GM12878 (cell line): ENCODE data around the gene KTN1. TPM values are rescaled to one million over a fixed set of nuclear protein-coding genes. Genes with fewer than 3 reads are reported as not detected.
A peak's percentile ranks its signal among the peaks of the same experiment; 100 is the strongest.

Experiments used
- ATAC-seq: fragments of 200-7000 bp; cut with Tn5 transposase; 3 replicates; pipeline ENCODE4 v1.9.1; 2020; ENCODE audit warnings: mild to moderate bottlenecking, moderate library complexity
- BruUV-seq: library from RNA; stranded (reverse); fragments of 400-500 nt; replicated peaks from 2 replicates; lab custom pipeline; 2021; lab: Mats Ljungman, UMichigan
- CTCF ChIA-PET: fragments of 300-600 bp; sonication (Branson Sonifier 250); formaldehyde crosslinking; extraction: SDS; loops from one replicate; lab custom pipeline; 2021; ENCODE audit warnings: inconsistent platforms; lab: Yijun Ruan, JAX
- POLR2A ChIA-PET: fragments of 350-600 bp; formaldehyde crosslinking; extraction: SDS; loops from one replicate; lab custom pipeline; 2021; ENCODE audit warnings: inconsistent platforms; lab: Charles Lee
- RAD21 ChIA-PET: fragments of 300-600 bp; sonication (Branson Sonifier 250); formaldehyde crosslinking; loops from one replicate; lab custom pipeline; 2023; ENCODE audit warnings: antibody characterized with exemption; ENCODE audit not compliant: unreplicated experiment; lab: Charles Lee
- SMC1A ChIA-PET: fragments of 300-600 bp; sonication (Branson Sonifier 250); formaldehyde crosslinking; loops from one replicate; lab custom pipeline; 2023; ENCODE audit not compliant: unreplicated experiment, uncharacterized antibody; lab: Charles Lee
- DNase-seq: peaks from one replicate; pipeline ENCODE4 v3.0.0-alpha.2; 2011; ENCODE audit warnings: low read depth, low spot score
- FAIRE-seq: peaks from 3 replicates; lab custom pipeline; 2011; peaks lifted over from hg19 to GRCh38; lab: Jason Lieb, UNC
- H2AFZ ChIP-seq: 2 replicates; pipeline ENCODE4 v1.6.0; 2011; ENCODE audit warnings: low read depth, low read length, control low read depth; ENCODE audit not compliant: control insufficient read depth
- H3K27ac ChIP-seq: 2 replicates; pipeline ENCODE4 v1.5.1; 2011; ENCODE audit warnings: control low read depth; ENCODE audit not compliant: control insufficient read depth, insufficient read depth
- H3K27me3 ChIP-seq, 2 experiments: replicated peaks in 1 of 2; 2 replicates each; pipeline versions ENCODE4 v1.6.0 to v1.6.1; 2011; ENCODE audit warnings: low read length in 1 of 2; ENCODE audit not compliant: control insufficient read depth in 2 of 2, insufficient read depth in 2 of 2
- H3K36me3 ChIP-seq, 2 experiments: 2 replicates each; pipeline ENCODE4 v1.5.1; 2011; ENCODE audit warnings: low read length in 1 of 2; ENCODE audit not compliant: control insufficient read depth in 2 of 2, insufficient read depth in 2 of 2
- H3K4me1 ChIP-seq: 2 replicates; pipeline ENCODE4 v1.6.1; 2011; ENCODE audit warnings: mild to moderate bottlenecking, low read length, moderate library complexity, mixed read lengths; ENCODE audit not compliant: control insufficient read depth, insufficient read depth
- H3K4me2 ChIP-seq: 2 replicates; pipeline ENCODE4 v1.6.0; 2011; ENCODE audit warnings: control low read depth; ENCODE audit not compliant: control insufficient read depth, insufficient read depth
- H3K4me3 ChIP-seq: fragments of 200-600 bp; sonication (generic); 2 replicates; pipeline ENCODE4 v1.5.1; 2016
- H3K79me2 ChIP-seq: 2 replicates; pipeline ENCODE4 v1.6.0; 2011; ENCODE audit warnings: low read length; ENCODE audit not compliant: control insufficient read depth, insufficient read depth
- H3K9ac ChIP-seq: 2 replicates; pipeline ENCODE4 v1.8.0; 2011; ENCODE audit warnings: low read length, control low read depth, mixed read lengths; ENCODE audit not compliant: control insufficient read depth, insufficient read depth
- H3K9me3 ChIP-seq: replicated peaks from 3 replicates; pipeline ENCODE4 v1.5.1; 2011; ENCODE audit warnings: mild to moderate bottlenecking, low read length; ENCODE audit not compliant: control insufficient read depth, insufficient read depth
- H4K20me1 ChIP-seq: 2 replicates; pipeline ENCODE4 v1.6.0; 2011; ENCODE audit not compliant: control insufficient read depth, insufficient read depth
- E2F4 ChIP-seq: IDR thresholded peaks from 2 replicates; pipeline ENCODE4 v1.6.1; 2012; ENCODE audit warnings: low read depth, low read length, improper control_type of control experiment
- EP300 ChIP-seq, 2 experiments: fragments of 150-350 bp in 1 of 2; IDR thresholded peaks; 2 replicates each; pipeline ENCODE4 v1.6.1; 2011 to 2012; ENCODE audit warnings: low read depth in 2 of 2, low read length in 2 of 2, borderline replicate concordance in 1 of 2, improper control_type of control experiment in 1 of 2, inconsistent platforms in 1 of 2; ENCODE audit not compliant: control insufficient read depth in 1 of 2
- MTA2 ChIP-seq: fragments of 450-650 bp; IDR thresholded peaks from 2 replicates; pipeline ENCODE4 v1.6.1; 2016; ENCODE audit warnings: low read depth, mild to moderate bottlenecking, moderate library complexity
- PKNOX1 ChIP-seq: fragments of 450-650 bp; IDR thresholded peaks from 2 replicates; pipeline ENCODE4 v1.6.1; 2016; ENCODE audit warnings: mild to moderate bottlenecking
- TCF3 ChIP-seq: IDR thresholded peaks from 2 replicates; pipeline ENCODE4 v1.6.1; 2012; ENCODE audit warnings: low read depth, mild to moderate bottlenecking, low read length, borderline replicate concordance; ENCODE audit not compliant: insufficient read depth
- YY1 ChIP-seq: IDR thresholded peaks from 2 replicates; pipeline ENCODE4 v1.6.1; 2011; ENCODE audit warnings: low read depth, mild to moderate bottlenecking, low read length
- ZNF217 ChIP-seq: fragments of 450-650 bp; IDR thresholded peaks from 2 replicates; pipeline ENCODE4 v1.6.1; 2017; ENCODE audit warnings: antibody characterized with exemption, mild to moderate bottlenecking
- WGBS: methylation state at CpG from one replicate; pipeline ENCODE4 v1.1.6; 2016; ENCODE audit warnings: low lambda C conversion rate; ENCODE audit not compliant: insufficient replicate concordance, insufficient coverage; ENCODE audit errors: missing lambda C conversion rate; 5-methylcytosine and 5-hydroxymethylcytosine counted together
- in situ Hi-C: fragments of 300-500 bp; cut with MboI; formaldehyde crosslinking; loops from 9 replicates; pipeline ENCODE4 v1.14.3; 2018; ENCODE audit warnings: mixed read lengths
- intact Hi-C: fragments of 100-400 bp; cut with micrococcal nuclease; formaldehyde crosslinking; loops from one replicate; pipeline ENCODE4 v1.14.2; 2022; ENCODE audit not compliant: unreplicated experiment
- polyA plus RNA-seq, 11 experiments: library from polyadenylated mRNA; depleted of rRNA in 4 of 11; unstranded in 6 of 11; stranded (reverse) in 5 of 11; fragments of >200 nt; fragmentation: Nextera tagmentation in 4 of 11; fragmentation: Illumina TruSeq in 1 of 11; extraction: Ambion mirVana in 4 of 11; extraction: Trizol in 1 of 11; gene quantifications; 1 replicate in 1 of 11; 2 replicates in 10 of 11; pipeline versions ENCODE4 v1.2.1 to v1.2.3, GENCODE V29; 2011 to 2016; ENCODE audit warnings: inconsistent platforms in 2 of 11, missing spikeins in 2 of 11, low read depth in 1 of 11
- total RNA-seq, 4 experiments: library from RNA; depleted of rRNA in 3 of 4; stranded (reverse); fragments of >200 nt in 3 of 4; fragmentation: Illumina TruSeq in 1 of 4; extraction: Trizol in 1 of 4; gene quantifications; 2 replicates each; pipeline versions ENCODE4 v1.2.1 to v1.2.3, GENCODE V29; 2013 to 2021
- TF ChIP-seq, protein P1 (sequence below): fragments of 450-650 bp; IDR thresholded peaks from 2 replicates; pipeline ENCODE4 v1.6.1; 2017; ENCODE audit warnings: low read depth, mild to moderate bottlenecking, moderate library complexity

The KTN1 gene
- total and polyA plus RNA-seq, 10 of the 15 experiments (the other 5 are each of a cell fraction or from before 2014, with no cell fraction given), result 50.6 to 154 (median 84.2) TPM

DNA sequence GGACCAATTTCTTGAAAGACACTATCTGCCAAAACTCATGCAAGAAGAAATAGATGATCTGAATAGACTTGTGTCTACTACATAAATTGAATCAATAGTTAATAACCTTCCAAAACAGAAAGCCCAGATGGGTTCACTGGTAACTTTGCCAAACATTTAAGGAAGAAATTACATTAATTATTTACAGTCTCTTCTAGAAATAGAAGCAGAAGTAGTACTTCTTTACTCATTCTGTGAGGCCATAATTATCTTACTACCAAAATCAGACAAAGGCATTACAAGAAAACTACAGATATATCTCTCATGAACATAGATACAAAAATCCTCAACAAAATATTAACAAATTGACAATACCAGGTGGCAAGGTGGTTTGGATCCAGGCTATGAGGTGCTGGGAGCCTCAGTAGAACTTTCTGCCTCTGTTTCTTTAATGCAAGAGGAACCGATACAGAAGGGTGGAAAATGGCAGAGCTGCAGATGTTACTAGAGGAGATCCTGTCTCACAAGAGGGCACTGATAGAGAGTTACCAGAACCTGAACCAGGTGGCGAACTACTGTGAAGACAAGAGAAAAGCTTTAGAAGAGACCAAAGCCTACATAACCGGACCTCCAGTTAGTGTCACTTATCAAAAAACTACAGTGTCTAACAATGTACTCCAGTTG lies 33.7 kb upstream of the KTN1 start (continued):
- no peak for TF ChIP-seq TCF3
- TF ChIP-seq ZNF217, result peak; percentile 54; the same call in 1 of the 2 replicates
- TF ChIP-seq E2F4, result no peak
- TF ChIP-seq, protein P1, sequence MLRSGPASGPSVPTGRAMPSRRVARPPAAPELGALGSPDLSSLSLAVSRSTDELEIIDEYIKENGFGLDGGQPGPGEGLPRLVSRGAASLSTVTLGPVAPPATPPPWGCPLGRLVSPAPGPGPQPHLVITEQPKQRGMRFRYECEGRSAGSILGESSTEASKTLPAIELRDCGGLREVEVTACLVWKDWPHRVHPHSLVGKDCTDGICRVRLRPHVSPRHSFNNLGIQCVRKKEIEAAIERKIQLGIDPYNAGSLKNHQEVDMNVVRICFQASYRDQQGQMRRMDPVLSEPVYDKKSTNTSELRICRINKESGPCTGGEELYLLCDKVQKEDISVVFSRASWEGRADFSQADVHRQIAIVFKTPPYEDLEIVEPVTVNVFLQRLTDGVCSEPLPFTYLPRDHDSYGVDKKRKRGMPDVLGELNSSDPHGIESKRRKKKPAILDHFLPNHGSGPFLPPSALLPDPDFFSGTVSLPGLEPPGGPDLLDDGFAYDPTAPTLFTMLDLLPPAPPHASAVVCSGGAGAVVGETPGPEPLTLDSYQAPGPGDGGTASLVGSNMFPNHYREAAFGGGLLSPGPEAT, result 0 out of 2 replicates have a peak, but pooled peaks have one; percentile 38

- ChIA-PET SMC1A (interaction anchor here (1.0 to 2.0 kb wide), 11 partner anchors 10 to 89 kb away, joined by 3 to 12 read pairs (median 5); partner anchors contain the start of gene KTN1), RAD21 (interaction anchor here (0.9 to 1.4 kb wide), 5 partner anchors 24 to 34 kb away, joined by 3 to 4 read pairs (median 3); no protein-coding TSS in a partner anchor), POLR2A (interaction anchor here (0.6 to 1.6 kb wide), 3 partner anchors 40 to 246 kb away, joined by 4 to 7 read pairs (median 5); no protein-coding TSS in a partner anchor), CTCF (interaction anchor here (1.0 to 1.3 kb wide), 4 partner anchors 23 to 98 kb away, joined by 3 to 5 read pairs (median 3); no protein-coding TSS in a partner anchor)
- Histone ChIP-seq H3K4me1 (no peaks in the 10 kb centered on the region; the same call in 1 of the 2 replicates), H3K4me3 (no peak overlapping the region), H3K9me3 (no peaks in the 10 kb centered on the region), H3K9ac (no peak overlapping the region), H3K27ac (no peak overlapping the region), H3K27me3 (no peaks in the 10 kb centered on the region), H3K79me2 (no peaks in the 10 kb centered on the region), H3K36me3 (no peaks in the 10 kb centered on the region), H4K20me1 (no peaks in the 10 kb centered on the region), H3K4me2 (no peak overlapping the region), H2AFZ (no peak overlapping the region)
- DNase-seq (no peak), FAIRE-seq (no peak), ATAC-seq (peak; percentile 59)
- in situ Hi-C loops (no loop called here), intact Hi-C loops (loop anchor here (2.0 kb wide), 1 partner anchor 31 kb away; no protein-coding TSS in a partner anchor)
- 45% methylated on average over 3 of the region's 3 CpGs for WGBS
- TF ChIP-seq EP300 (IDR thresholded peaks at IDR 0.05; ENCODE audit: borderline replicate concordance in 1 of 2, control insufficient read depth in 1 of 2, low read depth in 2 of 2, low read length in 2 of 2), result peak; percentile 9 to 23; a peak in 1 of 4 replicates
- no peak for TF ChIP-seq YY1
- TF ChIP-seq MTA2, result peak; percentile 39
- TF ChIP-seq PKNOX1, result peak; percentile 33; the same call in 1 of the 2 replicates
- no TSS peak for BruUV-seq
Measured at GRCh38 chr14:55547650-55548315, 32.2 kb upstream of the KTN1 start.
